ENCODE results near the gene GGA2.

Gene GGA2

GRCh38 chr16:23505671-23506605, 4.4 kb downstream of the GGA2 start:
- TF ChIP-seq TAF1 (IDR thresholded peaks at IDR 0.05; ENCODE audit: borderline replicate concordance, insufficient read depth, low read length) = no peak
- TF ChIP-seq REST (IDR thresholded peaks at IDR 0.05; ENCODE audit: insufficient read depth in 1 of 2, low read depth in 2 of 2, low read length in 2 of 2) = no peak
- TF ChIP-seq POLR2AphosphoS5 (IDR thresholded peaks at IDR 0.05; ENCODE audit: low read depth, low read length) = no peak
- TF ChIP-seq SIN3A (IDR thresholded peaks at IDR 0.05; ENCODE audit: borderline replicate concordance, insufficient read depth, low read length) = no peak
- TF ChIP-seq FOXP2 (optimal IDR thresholded peaks at IDR 0.05; ENCODE audit: borderline replicate concordance, extremely low read depth, extremely low read length, insufficient read depth) = no peak

DNA sequence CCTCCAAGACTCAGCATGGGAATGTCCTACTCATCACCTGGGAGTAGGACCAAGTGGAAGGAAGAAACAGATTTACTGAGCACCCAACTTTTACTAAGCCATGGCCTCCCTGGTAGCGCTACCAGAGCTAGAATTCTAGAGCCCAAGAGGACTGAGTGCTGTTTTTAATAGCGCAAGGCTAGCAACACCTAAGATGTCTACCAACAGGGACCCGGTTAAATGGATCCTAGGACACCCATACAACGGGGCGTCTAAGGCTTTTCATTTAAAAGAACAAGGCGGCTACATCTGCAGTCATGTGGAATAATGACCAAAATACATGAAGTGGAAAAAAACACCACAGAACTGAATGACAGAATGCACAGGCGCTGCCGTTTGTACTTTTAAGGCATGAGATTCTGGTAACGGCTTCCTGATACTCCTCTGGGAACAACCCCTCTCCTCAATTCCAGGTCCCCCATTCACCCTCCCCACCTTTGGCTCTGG, 5.1 kb downstream of the GGA2 start:
- TF ChIP-seq SIN3A (IDR thresholded peaks at IDR 0.05; ENCODE audit: borderline replicate concordance, insufficient read depth, low read length) (no peak), POLR2AphosphoS5 (IDR thresholded peaks at IDR 0.05; ENCODE audit: low read depth, low read length) (no peak), REST (IDR thresholded peaks at IDR 0.05; ENCODE audit: insufficient read depth in 1 of 2, low read depth in 2 of 2, low read length in 2 of 2) (no peak), TAF1 (IDR thresholded peaks at IDR 0.05; ENCODE audit: borderline replicate concordance, insufficient read depth, low read length) (no peak)

GRCh38 chr16:23504453-23505179, 5.7 kb downstream of the GGA2 start:
- TF ChIP-seq TAF1 (IDR thresholded peaks at IDR 0.05; ENCODE audit: borderline replicate concordance, insufficient read depth, low read length) (no peak), SIN3A (IDR thresholded peaks at IDR 0.05; ENCODE audit: borderline replicate concordance, insufficient read depth, low read length) (peak; percentile 93; the same call in 1 of the 2 replicates)

DNA sequence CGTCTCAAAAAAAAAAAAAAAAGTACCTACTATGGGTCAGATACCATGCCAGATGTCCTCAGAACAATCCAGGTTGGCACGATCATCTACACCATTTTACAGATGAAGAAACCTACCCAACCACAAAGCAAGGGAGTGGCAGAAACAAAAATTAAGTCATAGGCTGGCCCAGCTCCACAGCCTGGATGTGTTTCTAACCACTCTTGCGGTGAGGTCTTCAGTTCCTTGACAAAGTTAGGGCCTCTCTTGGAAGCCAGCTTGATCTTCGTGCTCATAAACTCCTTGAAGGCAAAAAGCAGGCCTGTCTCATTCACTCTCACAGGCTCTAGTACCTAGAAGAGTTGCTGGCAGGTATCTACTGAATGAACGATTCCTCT, 6.2 kb downstream of the GGA2 start:
- TF ChIP-seq REST (IDR thresholded peaks at IDR 0.05; ENCODE audit: insufficient read depth in 1 of 2, low read depth in 2 of 2, low read length in 2 of 2) (no peak), SIN3A (IDR thresholded peaks at IDR 0.05; ENCODE audit: borderline replicate concordance, insufficient read depth, low read length) (no peak), TAF1 (IDR thresholded peaks at IDR 0.05; ENCODE audit: borderline replicate concordance, insufficient read depth, low read length) (no peak), FOXP2 (optimal IDR thresholded peaks at IDR 0.05; ENCODE audit: borderline replicate concordance, extremely low read depth, extremely low read length, insufficient read depth) (no peak), POLR2AphosphoS5 (IDR thresholded peaks at IDR 0.05; ENCODE audit: low read depth, low read length) (no peak)

- TF ChIP-seq REST (IDR thresholded peaks at IDR 0.05; ENCODE audit: insufficient read depth in 1 of 2, low read depth in 2 of 2, low read length in 2 of 2) (no peak), POLR2AphosphoS5 (IDR thresholded peaks at IDR 0.05; ENCODE audit: low read depth, low read length) (no peak), SIN3A (IDR thresholded peaks at IDR 0.05; ENCODE audit: borderline replicate concordance, insufficient read depth, low read length) (no peak), TAF1 (IDR thresholded peaks at IDR 0.05; ENCODE audit: borderline replicate concordance, insufficient read depth, low read length) (no peak), FOXP2 (optimal IDR thresholded peaks at IDR 0.05; ENCODE audit: borderline replicate concordance, extremely low read depth, extremely low read length, insufficient read depth) (no peak)
These were observed 7.8 kb downstream of the GGA2 start for GRCh38 chr16:23502466-23502865.
